HG03139 (cell line): ENCODE results near the gene CHST11.
A peak's percentile ranks its signal among the peaks of the same experiment; 100 is the strongest.

Experiments
- ATAC-seq: cut with Tn5 transposase; IDR thresholded peaks from one replicate; pipeline ENCODE4 v1.9.1; 2021; ENCODE audit not compliant: unreplicated experiment

Gene CHST11

DNA sequence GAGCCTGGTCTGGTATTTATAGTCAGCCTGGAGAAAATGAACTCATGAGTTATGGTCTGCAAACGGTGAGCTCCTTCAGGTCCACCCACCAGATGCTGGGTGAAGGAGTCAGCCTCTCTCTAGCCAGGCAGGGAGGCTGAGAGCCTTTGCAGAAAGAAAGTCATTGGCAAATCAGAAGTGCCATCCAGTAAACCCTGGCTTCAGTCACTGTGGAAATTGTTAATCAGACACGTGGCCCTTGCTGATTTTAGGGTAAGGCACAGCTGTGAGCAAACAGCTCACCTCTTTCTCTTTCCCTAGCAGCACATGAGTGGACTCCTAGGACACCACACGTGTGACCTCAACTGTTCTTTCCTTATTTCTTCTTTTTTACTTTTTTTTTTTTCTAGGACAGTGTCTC, 44.9 kb downstream of the CHST11 start:
- ATAC-seq, result no peak

DNA sequence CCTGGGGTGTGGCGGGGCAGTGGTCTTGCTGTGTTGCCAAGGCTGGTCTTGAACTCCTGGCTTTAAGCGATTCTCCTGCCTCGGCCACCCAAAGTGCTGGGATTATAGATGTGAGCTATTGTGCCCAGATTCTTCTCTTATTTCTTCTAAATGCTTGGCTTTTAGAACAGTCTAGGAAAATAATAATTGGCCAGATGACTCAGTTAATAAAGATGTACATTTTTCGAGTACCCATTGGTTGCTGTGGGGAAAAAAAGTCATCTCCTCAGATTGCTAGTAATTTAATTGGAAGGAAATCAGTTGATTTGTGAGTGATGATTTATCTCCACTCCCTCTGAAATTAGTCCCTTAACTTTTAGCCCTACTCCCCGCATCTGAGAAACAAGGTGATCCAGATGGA, 45.5 kb downstream of the CHST11 start:
- ATAC-seq, result no peak

DNA sequence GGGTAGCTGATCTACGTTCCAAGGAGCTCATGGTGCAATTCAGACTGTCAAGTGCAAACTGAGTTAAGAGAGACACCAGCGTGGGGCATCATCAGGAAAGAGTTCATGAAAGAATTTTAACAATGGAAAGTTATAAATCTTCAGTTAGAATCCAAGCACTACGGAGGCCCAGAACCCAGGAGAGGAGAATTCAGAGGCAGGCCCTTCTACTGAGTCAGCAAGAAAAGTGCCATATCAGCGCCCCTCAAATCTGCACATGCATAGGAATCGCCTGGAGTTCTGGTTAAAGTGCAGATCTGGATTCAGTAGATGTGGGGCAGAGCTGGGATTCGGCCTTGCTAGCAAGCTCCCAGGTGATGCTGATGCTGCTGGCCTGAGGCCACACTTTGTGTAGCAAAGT, 45.9 kb downstream of the CHST11 start:
- no peak for ATAC-seq

DNA sequence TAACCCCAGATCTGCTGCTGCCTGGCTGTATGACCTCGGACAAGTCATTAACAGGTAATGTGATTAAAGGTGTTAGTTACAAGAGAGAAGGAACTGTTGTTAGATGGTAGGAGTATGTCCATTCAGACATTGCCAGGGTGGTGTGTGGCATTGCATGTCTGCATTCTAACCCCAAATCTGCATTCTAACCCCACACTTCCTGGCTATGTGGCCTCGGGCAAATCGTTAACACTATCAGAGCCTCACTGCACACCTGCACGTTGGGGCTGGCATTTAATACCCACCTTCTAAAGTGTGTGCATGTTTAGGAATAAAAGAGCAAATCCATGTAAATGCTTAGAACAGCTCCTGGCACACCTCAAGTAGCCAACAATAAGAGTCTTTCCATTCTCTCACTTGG, 46.4 kb downstream of the CHST11 start:
- ATAC-seq, result no peak

DNA sequence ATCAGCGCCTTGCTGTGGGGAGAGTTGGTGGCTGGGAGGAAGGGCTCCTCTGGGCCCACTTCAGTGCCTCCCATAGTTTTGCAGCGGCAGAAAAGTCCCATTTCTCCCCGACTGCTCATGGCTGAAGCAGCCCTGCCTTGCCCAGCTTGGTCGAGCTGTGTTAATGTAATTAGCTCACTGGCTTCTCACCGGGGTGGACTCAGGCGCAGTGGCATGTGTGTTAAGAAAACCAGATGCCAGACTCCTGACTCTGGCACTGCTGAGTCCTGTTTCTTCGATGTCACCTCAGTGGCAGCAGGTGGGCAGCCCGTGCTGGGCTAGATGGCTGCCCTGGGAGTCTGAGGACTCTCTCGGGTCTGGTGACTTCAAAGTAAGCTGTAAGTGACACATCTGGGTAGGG, 47.4 kb downstream of the CHST11 start:
- ATAC-seq, result no peak

DNA sequence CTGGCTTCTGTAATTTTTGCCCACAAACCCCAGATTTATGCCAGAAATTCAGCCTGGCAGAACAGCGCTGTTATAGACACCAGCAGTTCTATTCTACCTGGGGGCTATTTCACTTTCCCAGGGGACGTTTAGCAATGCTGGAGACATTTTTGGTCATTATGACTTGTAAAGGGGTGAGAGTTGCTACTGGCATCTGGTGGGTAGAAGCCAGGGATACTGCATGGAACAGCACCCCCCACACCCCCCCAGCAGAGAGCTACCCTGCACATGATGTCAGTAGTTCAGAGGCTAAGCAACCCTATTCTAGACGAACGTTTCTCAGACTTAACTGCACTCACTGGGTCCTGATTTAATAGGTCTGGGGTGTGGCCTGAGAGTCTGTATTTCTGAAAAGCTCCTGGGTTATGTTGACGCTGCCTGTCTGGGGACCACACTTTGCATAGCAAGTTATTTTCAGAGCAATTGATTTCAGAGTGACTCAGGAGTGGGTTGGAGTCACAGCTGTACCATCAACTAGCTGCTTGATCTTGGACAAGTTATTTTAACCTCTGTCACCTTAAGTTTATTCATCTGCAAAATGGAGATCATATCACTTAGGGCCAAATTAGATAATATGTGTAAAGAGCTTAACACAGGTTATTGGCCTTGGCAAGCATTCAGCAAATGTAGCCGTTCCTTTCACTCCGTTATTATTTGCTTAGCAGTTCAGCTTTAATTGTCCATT, 48.5 kb downstream of the CHST11 start:
- peak; percentile 83 for ATAC-seq

DNA sequence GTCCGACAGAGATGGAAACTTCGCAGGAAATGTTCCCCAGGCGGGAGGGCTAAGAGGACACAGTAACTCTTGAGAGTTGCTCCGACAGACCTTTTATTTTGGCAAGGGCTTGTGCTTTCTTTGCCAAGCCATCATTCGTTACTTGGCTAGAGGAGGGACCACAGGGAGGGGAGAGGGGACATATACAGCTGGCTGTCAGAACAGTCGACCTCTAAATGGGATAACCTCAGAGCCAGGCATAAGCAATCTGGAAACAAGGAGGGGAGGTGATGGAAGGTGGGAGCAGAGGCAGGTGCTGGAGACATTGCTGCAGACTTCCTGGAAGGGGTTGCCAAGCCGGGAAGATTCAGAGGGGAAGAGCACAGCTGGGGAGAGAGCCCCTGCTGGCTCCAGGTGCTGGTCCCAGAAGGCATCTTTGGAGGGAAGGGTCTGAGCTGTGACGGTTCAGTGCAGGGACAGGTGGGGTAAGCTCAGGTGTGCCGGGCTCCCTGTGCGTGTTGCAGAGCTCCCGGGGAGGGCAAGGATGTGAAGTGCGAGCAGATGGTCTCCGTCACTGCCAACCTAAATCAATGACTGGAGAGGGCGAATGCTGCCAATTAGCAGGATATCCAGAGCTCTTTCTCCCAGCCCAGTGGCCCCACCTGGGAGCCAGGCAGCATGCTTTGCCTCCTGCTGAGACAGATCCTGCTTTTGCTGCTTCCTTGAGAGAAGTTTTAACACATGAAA, 50.1 kb downstream of the CHST11 start:
- ATAC-seq, result no peak

DNA sequence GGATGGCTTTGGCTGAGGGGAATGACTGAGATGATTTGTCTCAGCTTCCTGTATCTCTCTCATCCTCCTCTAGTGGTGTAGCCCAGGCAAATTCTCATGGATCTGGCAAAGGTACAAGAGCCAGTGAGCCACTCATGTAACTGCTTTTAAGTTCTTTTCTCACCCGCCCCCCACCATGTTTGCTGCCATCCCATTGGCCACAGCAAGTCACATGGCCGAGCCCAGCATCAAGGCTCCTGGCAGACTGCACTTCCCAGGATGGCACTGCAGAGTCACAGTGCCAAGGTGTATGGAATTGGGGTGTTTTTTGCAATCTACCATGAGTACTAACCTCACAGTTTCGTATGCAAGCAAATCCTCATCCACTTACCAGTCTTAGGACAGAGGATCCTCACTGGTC, 50.9 kb downstream of the CHST11 start:
- no peak for ATAC-seq

DNA sequence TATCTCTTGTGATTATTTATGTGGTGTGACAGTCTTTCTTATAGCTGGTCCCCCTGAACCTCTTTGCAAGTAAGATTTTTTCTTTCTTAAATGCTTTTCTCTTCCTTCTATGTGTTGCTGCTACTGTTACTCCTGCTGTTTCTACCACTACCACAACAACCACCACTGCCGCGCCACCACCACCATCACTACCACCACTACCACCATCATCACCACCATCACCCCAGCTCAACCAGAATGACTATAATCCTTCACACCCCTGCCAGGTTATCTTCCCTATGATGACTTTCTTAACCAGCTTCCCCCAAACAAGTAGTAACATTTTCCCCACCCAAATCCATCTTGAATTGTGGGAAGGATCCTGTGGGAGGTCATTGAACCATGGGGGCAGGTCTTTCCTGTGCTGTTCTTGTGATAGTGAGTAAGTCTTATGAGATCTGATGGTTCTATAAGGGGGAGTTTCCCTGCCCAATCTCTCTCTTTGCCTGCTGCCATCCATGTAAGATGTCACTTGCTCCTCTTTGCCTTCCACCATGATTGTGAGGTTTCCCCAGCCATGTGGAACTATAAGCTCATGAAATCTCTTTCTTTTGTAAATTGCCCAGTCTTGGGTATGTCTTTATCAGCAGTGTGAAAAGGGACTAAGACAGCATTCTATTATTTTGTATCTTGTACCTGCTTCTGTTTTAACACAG, 52.2 kb downstream of the CHST11 start:
- ATAC-seq, result no peak

DNA sequence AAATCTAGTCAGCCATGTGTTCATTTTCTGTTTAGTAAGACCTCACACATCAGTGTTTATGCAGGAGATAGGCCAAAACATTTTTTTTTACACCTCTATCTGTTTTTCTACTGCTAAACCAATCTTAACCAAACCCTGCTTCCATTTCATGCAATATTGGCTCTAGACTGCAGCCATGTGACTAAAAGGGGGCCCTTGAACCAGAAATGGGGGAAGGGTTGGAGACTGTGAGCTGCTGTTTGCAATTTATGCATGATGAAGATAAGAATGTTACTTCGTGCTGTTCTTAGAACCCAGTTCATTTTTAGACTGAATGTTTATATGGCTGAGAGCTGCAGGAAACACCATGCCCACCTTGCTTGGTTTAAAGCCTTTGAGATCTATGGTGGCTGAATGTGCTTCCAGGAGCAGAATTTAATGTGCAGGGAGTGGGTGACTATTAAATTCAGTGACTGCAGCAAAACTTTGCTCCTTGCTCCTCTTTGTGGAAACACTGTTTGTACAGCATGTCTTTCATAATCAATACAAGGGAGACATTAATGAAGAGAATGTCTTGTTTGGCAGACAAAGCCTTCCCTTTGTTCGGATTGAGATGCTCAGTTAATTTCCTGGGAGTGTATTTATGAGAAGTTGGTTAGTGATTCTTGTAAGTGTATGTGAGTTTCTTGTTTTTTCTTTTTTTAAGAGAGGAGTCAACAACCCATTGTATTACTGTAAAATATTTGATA, 53.6 kb downstream of the CHST11 start:
- no peak for ATAC-seq

DNA sequence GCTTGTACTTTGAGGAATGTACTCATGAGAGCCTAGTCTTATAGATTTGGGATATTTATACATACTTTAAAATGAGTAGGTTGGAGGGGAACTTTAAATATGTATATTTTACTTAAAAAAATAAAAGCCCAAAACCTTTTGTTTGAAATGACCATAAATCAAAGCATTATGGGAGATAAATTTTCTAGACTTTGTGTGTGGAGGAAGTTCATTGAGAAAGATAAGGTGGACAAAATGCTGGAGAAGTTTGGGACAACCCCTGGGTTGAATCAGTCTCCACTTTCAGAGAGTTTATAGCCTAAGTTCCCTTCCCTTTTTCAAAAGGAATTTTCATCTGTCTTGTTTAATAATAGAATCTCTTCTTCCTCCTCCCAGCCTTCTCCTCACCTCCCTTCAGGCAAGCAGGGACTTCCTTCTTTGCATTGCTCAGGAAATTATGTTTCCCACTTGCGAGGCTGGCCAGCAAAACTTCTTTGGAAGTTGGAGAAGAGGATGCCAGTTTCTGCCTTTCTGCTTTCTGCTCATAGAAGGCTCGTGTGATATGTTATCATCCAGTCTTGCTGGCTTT, 54.2 kb downstream of the CHST11 start:
- ATAC-seq, result no peak

DNA sequence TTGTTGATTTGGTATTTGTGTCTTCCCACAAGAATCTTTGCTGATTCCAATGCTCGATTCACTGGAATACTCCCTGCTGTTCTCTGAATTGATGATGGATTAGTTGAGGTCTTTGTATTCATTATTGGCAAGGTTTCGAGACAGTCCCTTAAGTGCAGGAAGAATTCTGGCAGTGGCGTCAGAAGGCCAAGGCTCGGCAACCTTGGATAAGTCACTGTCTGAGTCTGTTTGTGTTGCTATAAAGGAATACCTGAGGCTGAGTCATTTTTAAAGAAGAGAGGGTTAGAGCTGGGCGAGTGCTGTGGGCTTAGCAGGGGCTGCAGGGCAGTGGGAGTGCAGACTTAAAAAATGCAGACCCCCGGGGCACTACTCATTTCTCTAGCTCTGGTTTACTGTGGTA, 56.9 kb downstream of the CHST11 start:
- ATAC-seq, result no peak

DNA sequence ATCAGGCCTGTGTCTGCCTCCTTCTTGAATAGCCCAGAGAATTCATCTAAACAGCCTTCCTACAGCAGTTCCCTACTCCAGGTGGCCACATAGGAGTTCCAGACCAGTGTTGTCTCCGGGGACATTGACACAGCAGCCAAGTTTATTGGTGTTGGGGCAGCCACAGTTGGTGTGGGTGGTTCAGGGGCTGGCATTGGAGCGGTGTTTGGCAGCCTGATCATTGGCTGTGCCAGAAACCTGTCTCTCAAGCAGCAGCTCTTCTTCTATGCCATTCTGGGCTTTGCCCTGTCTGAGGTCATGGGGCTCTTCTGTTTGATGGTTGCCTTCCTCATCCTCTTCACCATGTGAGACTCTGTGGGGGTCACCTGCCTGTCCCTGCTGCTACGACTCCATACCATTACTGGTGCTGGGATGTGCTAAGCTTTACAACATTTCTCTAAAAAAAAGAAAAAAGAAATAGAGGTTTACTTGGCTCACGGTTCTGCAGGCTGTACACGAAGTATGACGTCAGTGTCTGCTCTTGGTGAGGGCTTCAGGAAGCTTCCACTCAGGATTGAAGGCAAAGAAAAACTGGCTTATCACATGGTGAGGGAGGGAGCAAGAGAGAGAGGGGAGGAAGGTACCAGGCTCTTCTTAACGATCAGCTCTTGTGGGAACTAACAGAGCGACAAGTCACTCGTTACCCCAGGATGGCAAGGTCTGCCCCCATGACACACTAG, 57.5 kb downstream of the CHST11 start:
- no peak for ATAC-seq

DNA sequence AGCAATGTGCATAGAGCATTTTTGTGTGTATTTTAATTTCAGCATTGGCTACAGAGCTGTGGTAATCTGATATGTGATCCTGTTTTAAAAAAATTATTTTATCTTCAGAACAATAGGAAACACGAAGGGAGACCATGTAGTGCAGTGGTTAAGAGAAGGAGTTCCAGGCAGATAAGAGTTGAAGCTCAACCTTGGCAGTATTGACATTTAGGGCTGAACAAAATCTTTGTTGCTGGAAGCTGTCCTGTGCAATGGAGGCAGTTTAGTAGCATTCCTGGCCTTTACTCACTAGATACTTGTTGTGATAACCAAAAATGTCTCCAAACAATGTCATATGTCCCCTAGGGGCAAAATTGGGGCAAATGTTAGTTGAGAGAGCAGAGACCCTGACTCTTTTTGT, 59.2 kb downstream of the CHST11 start:
- ATAC-seq, result no peak

DNA sequence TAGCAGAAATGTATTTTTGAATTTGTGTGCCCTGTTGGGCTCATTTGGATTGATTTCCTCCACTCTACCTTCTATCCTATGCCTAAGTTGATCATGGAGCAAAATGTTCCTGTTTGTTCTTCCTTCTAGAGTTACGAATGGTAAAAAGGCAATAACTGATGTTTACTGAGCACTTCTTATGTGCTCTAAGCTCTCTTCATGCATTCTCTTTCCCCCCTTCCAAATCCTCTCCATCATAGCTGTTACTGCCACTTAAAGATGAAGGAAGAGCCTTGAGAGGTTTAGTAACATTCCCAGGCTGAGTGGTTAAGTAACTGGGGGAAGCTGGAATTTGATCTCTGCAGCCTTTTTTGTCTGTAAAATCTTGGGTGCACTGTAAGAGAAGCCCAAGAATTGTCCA, 60.1 kb downstream of the CHST11 start:
- ATAC-seq, result no peak

DNA sequence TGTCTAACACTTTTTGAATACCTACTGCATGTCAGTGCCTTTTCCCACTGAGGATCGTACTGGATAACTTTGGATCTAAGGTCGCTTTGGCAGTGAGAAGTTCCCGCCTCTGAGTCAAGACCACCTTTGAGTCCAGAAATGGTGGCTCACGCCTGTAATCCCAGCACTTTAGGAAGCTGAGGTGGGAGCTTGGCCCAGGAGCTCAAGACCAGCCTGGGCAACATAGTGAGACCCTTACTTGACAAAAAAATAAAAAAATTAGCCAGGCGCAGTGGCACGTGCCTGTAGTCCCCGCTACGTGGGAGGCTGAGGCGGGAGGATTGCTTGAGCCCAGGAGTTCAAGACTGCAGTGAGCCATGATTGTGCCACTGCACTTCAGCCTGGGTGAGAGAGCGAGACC, 61.1 kb downstream of the CHST11 start:
- no peak for ATAC-seq

DNA sequence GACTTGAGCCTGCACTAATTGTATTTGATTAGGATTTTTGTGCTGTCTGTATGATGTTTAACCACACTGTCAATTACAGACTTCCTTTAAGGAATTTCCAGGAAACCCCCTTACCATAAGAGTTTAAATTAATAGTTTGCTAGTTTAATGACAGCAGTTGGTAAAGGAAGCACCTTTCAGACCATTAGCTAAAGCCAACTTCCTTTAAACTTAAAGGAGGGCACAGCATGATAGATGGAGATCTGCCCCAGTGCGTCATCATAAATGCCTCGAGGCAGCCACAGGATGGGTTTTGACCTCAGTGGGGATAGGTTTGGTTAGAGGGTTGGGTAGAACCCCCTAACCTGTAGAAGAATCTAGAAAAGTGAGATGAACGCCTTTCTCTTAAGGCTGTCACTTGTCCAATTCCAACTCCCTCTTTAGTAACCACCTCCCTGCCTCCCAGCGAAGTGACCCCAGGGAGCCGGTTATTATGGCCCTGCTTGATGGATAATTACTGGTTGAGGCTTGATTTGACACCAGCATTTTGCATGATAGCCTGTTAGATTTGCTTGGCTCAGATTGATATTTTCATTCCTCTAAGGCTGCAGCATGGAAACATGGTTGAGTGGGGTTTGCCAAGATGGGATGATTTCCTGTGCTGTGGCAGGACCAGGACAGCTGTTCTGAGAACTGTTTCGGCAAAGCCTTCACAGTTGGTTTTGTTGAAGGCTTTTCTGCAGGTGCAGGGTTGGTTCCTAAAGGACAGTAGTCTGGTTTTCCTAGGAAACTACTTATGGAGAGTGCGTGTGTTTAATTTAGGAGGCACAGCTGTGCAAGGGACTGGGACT, 62.7 kb downstream of the CHST11 start:
- no peak for ATAC-seq

DNA sequence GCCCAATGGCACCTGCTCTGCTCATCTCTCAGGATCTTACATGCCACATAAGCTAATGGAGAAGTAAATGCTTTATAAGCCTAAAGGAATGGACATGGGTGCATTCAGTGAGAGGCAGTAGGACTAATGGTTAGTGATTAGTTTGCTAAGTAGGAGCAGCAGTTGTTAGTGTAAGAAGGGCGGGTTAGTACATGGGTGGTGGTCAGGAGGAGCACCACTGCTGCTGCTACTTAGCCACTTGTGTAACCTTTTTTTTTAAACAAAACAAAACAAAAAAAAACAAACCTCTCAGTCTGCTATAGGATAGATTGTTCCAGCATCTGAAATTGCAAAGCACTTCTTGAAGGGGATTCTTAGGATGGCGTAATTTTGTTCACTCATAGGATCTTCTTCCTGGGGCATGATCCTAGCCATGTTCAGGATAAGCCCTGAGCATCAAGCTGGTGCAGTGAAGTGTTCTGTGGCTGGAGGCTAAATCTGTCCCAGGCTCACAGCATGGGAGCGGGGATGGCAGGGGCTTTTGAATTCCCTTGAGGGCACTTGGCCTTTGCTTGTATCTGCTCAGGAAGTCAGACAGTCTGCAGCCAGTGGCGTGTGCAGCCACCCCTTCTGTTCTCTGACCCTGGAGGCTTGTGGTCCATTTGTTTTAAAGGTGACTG, 63.6 kb downstream of the CHST11 start:
- ATAC-seq, result peak; percentile 58

DNA sequence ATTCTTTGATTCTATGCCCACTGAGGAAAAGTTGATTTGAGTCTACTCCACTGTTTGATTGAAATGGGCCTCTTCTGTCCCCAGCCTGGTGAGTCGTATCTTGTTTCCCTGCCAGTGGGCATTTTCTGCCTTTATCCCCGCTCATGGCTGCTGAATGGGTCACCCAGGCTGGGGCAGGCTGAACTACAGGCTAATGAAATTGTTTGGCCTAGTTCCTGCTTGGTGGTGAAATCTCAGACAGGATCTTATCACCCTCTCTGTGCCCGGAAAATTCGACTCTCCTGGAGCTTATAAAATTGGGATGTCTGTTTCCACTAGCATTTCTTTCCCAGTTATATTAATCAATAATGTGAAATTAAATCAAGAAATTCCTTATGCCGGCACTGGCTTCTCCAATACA, 65.0 kb downstream of the CHST11 start:
- ATAC-seq, result no peak
